ENCODE data around the gene VWA1.
"Not testable (repeated sequence)": the region's sequence is repeated elsewhere in the genome, so short reads cannot be mapped to it uniquely, and the experiment has no call there.

VWA1 gene

GRCh38 chr1:1435106-1435903, at the start of gene VWA1:
VWA1 (plus strand) TSS chr1:1435690; CDS start chr1:1435749, 59 bp downstream.
- peak; percentile 87 for DNase-seq

- DNase-seq = no peak
These were observed 49.6 kb upstream of the VWA1 start for GRCh38 chr1:1385931-1386330.

- DNase-seq = no peak
These were observed 48.1 kb upstream of the VWA1 start for GRCh38 chr1:1387098-1388077.

- no peak for DNase-seq
These were observed 47.4 kb upstream of the VWA1 start for GRCh38 chr1:1388078-1388472.

- no peak for DNase-seq
These were observed 44.8 kb upstream of the VWA1 start for GRCh38 chr1:1390675-1391074.

- no peak for DNase-seq
These were observed 44.3 kb upstream of the VWA1 start for GRCh38 chr1:1391225-1391624.

GRCh38 chr1:1393014-1393413, 42.5 kb upstream of the VWA1 start:
- DNase-seq = no peak

- DNase-seq = no peak
These were observed 42.1 kb upstream of the VWA1 start for GRCh38 chr1:1393428-1393827.

- no peak for DNase-seq
These were observed 41.4 kb upstream of the VWA1 start for GRCh38 chr1:1394116-1394515.

- no peak for DNase-seq
These were observed 40.3 kb upstream of the VWA1 start for GRCh38 chr1:1395166-1395565.

GRCh38 chr1:1397839-1398523, 37.5 kb upstream of the VWA1 start:
- no peak for DNase-seq

- DNase-seq = no peak
These were observed 36.8 kb upstream of the VWA1 start for GRCh38 chr1:1398677-1399186.

- DNase-seq = peak; percentile 99
These were observed 36.2 kb upstream of the VWA1 start, which contains the start of gene CCNL2 for GRCh38 chr1:1399187-1399871. CCNL2 (minus strand) TSS chr1:1399335; CDS start chr1:1399306, 29 bp downstream.

- no peak for DNase-seq
These were observed 35.5 kb upstream of the VWA1 start for GRCh38 chr1:1399872-1400575.

- DNase-seq = no peak
These were observed 34.7 kb upstream of the VWA1 start for GRCh38 chr1:1400576-1401456.

- no peak for DNase-seq
These were observed 34.0 kb upstream of the VWA1 start for GRCh38 chr1:1401457-1402010.

GRCh38 chr1:1402072-1402900, 33.2 kb upstream of the VWA1 start:
- no peak for DNase-seq

- not testable (repeated sequence) for DNase-seq
These were observed 32.5 kb upstream of the VWA1 start for GRCh38 chr1:1402901-1403392.

GRCh38 chr1:1403653-1404052, 31.8 kb upstream of the VWA1 start:
- DNase-seq = no peak
